Measurements from ENCODE around the gene ADCY3. TPM values are rescaled to one million over a fixed set of nuclear protein-coding genes. Genes with fewer than 3 reads are reported as not detected.

ADCY3 gene
- total and polyA plus RNA-seq, 9 donors, result 27.1 to 150 (median 97.4) TPM

DNA sequence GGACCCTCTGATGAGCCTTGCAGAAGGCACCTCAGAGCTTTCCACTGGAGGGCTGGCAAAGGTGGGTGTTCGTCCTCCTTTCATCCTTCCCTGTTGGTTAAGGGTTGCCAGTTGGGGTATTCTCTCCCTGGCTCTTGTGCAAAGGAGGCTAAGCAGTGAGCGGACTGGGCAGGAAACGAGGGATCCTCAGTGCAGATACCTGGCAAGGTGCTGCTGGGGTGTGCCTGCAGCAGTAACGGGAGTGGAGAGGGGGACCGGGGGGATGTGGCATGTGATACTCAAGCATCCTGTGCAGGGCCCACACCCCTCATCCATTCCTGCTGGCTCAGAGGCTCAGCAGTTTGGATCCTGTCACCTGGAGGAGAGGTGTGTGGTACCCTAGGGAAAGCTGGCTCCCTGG is 4.2 kb upstream of the ADCY3 start:
- peak in 1 of 5 donors; percentile 15 for DNase-seq
- Histone ChIP-seq H3K27ac (no peak overlapping the region), H3K9me3 (no peaks in the 10 kb centered on the region), H3K27me3 (no peaks in the 10 kb centered on the region), H3K4me3 (no peak overlapping the region), H3K4me1 (ENCODE audit: insufficient read depth) (peaks cover 2% of the 10 kb centered on the region), H3K36me3 (no peaks in the 10 kb centered on the region)
- WGBS, 3 donors, result 96 to 98% (median 97%) methylated on average over 5 of the region's 5 CpGs
- TF ChIP-seq EP300 (IDR thresholded peaks at IDR 0.05) (no peak), POLR2A (IDR thresholded peaks at IDR 0.05) (no peak)
- TF ChIP-seq, protein P1, sequence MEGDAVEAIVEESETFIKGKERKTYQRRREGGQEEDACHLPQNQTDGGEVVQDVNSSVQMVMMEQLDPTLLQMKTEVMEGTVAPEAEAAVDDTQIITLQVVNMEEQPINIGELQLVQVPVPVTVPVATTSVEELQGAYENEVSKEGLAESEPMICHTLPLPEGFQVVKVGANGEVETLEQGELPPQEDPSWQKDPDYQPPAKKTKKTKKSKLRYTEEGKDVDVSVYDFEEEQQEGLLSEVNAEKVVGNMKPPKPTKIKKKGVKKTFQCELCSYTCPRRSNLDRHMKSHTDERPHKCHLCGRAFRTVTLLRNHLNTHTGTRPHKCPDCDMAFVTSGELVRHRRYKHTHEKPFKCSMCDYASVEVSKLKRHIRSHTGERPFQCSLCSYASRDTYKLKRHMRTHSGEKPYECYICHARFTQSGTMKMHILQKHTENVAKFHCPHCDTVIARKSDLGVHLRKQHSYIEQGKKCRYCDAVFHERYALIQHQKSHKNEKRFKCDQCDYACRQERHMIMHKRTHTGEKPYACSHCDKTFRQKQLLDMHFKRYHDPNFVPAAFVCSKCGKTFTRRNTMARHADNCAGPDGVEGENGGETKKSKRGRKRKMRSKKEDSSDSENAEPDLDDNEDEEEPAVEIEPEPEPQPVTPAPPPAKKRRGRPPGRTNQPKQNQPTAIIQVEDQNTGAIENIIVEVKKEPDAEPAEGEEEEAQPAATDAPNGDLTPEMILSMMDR (IDR thresholded peaks at IDR 0.05), result no peak
- intact Hi-C loops (cut with DNase I), result loop anchor here in 1 of 4 donors (5.0 kb wide), 1 partner anchor 67 kb away; no protein-coding TSS in a partner anchor

DNA sequence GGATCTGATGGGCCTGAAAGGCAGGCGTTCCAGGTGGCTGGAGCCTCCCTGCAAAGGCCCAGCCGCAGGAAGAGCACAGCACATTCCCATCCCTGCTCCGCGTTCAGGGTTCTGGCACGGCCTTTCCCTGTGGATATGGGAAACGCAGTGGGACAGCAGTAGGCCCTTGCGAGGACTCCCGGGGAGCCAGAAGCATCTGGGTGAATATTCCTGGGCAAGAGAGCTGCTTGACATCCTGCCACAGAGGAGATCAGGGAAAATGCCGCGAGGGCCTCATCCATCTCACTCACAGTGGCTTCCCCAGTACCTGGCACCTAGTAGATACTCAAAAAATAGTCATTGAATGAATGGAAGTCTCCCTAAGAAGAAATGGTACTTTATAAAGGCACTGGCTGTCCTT is 3.1 kb upstream of the ADCY3 start:
- intact Hi-C loops (cut with DNase I), result loop anchor here in 1 of 4 donors (5.0 kb wide), 1 partner anchor 66 kb away; no protein-coding TSS in a partner anchor
- no peaks in the 10 kb centered on the region for H3K9me3 ChIP-seq
- no peak overlapping the region for H3K27ac ChIP-seq
- 89 to 93% (median 91%) methylated on average over 10 of the region's 10 CpGs for WGBS, 3 donors
- no peak overlapping the region for H3K4me3 ChIP-seq
- peaks cover 8% of the 10 kb centered on the region for H3K4me1 ChIP-seq (ENCODE audit: insufficient read depth)
- DNase-seq, result peak in 1 of 5 donors; percentile 29
- no peaks in the 10 kb centered on the region for H3K36me3 ChIP-seq
- H3K27me3 ChIP-seq, result no peaks in the 10 kb centered on the region
- no peak for TF ChIP-seq POLR2A (IDR thresholded peaks at IDR 0.05)

DNA sequence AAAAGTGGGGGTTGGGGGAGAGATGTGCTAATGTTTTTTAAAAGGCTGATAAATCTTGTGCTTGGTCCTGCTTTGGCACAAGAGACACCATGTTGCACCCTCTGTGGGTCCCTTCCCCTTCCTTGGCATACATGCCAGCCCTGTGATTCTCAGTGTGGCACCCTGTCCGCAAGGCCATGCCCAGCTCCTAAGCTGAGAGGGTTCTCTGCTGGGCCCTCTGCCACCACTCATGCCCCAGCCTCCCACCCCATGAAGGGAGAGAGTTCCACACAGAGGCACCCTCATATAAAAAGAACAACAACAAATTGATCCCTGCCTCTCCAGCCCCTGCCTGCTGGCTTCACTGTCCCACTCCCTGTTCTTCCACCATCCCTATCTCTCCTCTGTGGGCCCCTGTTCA is 2.5 kb upstream of the ADCY3 start:
- Histone ChIP-seq H3K4me1 (ENCODE audit: insufficient read depth) (peaks cover 14% of the 10 kb centered on the region), H3K4me3 (no peak overlapping the region), H3K9me3 (no peaks in the 10 kb centered on the region), H3K27me3 (no peaks in the 10 kb centered on the region), H3K36me3 (no peaks in the 10 kb centered on the region), H3K27ac (no peak overlapping the region)
- peak in 1 of 5 donors; percentile 29 for DNase-seq
- intact Hi-C loops (cut with DNase I), result loop anchor here in 1 of 4 donors (5.0 kb wide), 1 partner anchor 65 kb away; no protein-coding TSS in a partner anchor
- TF ChIP-seq EP300 (IDR thresholded peaks at IDR 0.05), result no peak
- no peak for TF ChIP-seq POLR2A (IDR thresholded peaks at IDR 0.05)
- TF ChIP-seq, protein P1 (IDR thresholded peaks at IDR 0.05), result no peak
- 90 to 100% (median 100%) methylated on average over 1 of the region's 1 CpG for whole genome bisulfite sequencing, 3 donors

DNA sequence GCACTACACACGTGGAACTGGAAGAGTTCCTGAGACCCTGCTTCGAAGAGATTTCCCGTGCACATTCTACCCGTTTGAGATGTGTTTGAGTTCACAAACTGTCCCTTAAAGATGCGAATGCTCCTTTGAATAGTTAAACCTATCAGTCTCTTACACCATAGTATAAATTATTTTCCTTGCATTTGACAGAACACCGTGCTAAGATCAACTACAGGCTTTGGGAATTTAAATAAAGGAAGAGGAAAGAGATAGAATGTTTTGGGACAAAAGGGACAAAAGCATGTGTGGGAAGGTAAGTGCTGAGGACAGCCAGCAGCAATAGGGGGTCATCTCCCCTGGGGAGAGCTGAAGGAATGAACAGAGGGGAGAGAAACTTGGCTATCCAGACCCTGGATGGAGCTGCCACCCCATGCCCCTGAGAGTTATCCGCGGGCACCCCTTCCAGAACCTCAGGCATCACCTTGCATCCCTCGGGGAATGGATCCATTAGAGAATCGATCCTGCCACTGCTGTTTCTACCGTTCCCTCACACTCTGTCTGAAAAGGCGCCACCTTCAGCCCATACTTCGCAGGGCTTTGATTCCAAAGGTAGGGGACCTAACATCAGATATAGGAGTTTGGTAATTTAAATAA is 888 bp upstream of the ADCY3 start:
- Histone ChIP-seq H3K4me3 (peak overlapping the region; percentile 68), H3K27me3 (no peaks in the 10 kb centered on the region), H3K9me3 (no peaks in the 10 kb centered on the region), H3K36me3 (no peaks in the 10 kb centered on the region), H3K27ac (peak overlapping the region; percentile 18 to 77), H3K4me1 (ENCODE audit: insufficient read depth) (peaks cover 20% of the 10 kb centered on the region)
- WGBS, 3 donors, result 33 to 37% (median 33%) methylated on average over 13 of the region's 13 CpGs
- peak in 1 of 5 donors; percentile 30 for DNase-seq
- intact Hi-C loops (cut with DNase I), result loop anchor here in 1 of 4 donors (5.0 kb wide), 1 partner anchor 64 kb away; no protein-coding TSS in a partner anchor
- TF ChIP-seq, protein P1 (IDR thresholded peaks at IDR 0.05), result no peak
- TF ChIP-seq POLR2A (IDR thresholded peaks at IDR 0.05) (no peak), EP300 (IDR thresholded peaks at IDR 0.05) (no peak)
